Measurements from ENCODE around the gene SERPINA6.

GRCh38 chr14:94267352-94267751, 55.8 kb downstream of the SERPINA6 start:
- TF ChIP-seq ZFX (IDR thresholded peaks at IDR 0.05) = no peak
- TF ChIP-seq, protein P1, sequence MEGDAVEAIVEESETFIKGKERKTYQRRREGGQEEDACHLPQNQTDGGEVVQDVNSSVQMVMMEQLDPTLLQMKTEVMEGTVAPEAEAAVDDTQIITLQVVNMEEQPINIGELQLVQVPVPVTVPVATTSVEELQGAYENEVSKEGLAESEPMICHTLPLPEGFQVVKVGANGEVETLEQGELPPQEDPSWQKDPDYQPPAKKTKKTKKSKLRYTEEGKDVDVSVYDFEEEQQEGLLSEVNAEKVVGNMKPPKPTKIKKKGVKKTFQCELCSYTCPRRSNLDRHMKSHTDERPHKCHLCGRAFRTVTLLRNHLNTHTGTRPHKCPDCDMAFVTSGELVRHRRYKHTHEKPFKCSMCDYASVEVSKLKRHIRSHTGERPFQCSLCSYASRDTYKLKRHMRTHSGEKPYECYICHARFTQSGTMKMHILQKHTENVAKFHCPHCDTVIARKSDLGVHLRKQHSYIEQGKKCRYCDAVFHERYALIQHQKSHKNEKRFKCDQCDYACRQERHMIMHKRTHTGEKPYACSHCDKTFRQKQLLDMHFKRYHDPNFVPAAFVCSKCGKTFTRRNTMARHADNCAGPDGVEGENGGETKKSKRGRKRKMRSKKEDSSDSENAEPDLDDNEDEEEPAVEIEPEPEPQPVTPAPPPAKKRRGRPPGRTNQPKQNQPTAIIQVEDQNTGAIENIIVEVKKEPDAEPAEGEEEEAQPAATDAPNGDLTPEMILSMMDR (IDR thresholded peaks at IDR 0.05 in 2 of 3, conservative IDR thresholded peaks at IDR 0.05 in 1 of 3; ENCODE audit: borderline replicate concordance in 1 of 3, insufficient read depth in 1 of 3, low read depth in 2 of 3, low read length in 2 of 3) = no peak
- no peak for TF ChIP-seq TCF7L2 (IDR thresholded peaks at IDR 0.05; ENCODE audit: borderline replicate concordance, extremely low read depth, insufficient read depth, insufficient read length)
- TF ChIP-seq POLR2A (IDR thresholded peaks at IDR 0.05; ENCODE audit: borderline replicate concordance, extremely low read depth, insufficient read depth, insufficient read length) = no peak
- TF ChIP-seq MAX (IDR thresholded peaks at IDR 0.05) = no peak
- TF ChIP-seq CBX3 (IDR thresholded peaks at IDR 0.05; ENCODE audit: low read depth) = no peak
- no peak for TF ChIP-seq POLR2AphosphoS5 (IDR thresholded peaks at IDR 0.05; ENCODE audit: low read depth, low read length)
- no peak for TF ChIP-seq REST (IDR thresholded peaks at IDR 0.05; ENCODE audit: low read depth)
- no peak for TF ChIP-seq SP1 (IDR thresholded peaks at IDR 0.05; ENCODE audit: low read depth)

Measured in HCT116 (cell line).